SK-N-SH treated with all-trans-retinoic acid at 6 μM for 48 hours (cell line): ENCODE results near the gene KCNT1.

Experiments used
- ATAC-seq: fragments of 200-7000 bp; cut with Tn5 transposase; 3 replicates; pipeline ENCODE4 v1.9.1; 2020; ENCODE audit warnings: mild to moderate bottlenecking, moderate library complexity
- ARNTL ChIP-seq: fragments of 450-650 bp; formaldehyde crosslinking; IDR thresholded peaks from 2 replicates; pipeline ENCODE4 v1.5.0; 2020; ENCODE audit warnings: low read depth, mild to moderate bottlenecking, moderate library complexity, borderline replicate concordance
- BACH2 ChIP-seq: fragments of 250-450 bp; sonication (Bioruptor Pico); IDR thresholded peaks from 2 replicates; pipeline ENCODE4 v1.9.0; 2021; ENCODE audit warnings: mild to moderate bottlenecking, borderline replicate concordance
- CREB5 ChIP-seq: fragments of 250-450 bp; sonication (Bioruptor Pico); IDR thresholded peaks from 2 replicates; pipeline ENCODE4 v1.5.1; 2020; ENCODE audit warnings: low read depth, mild to moderate bottlenecking, moderate library complexity
- CSDC2 ChIP-seq: fragments of 250-450 bp; sonication (Bioruptor Pico); IDR thresholded peaks from 2 replicates; pipeline ENCODE4 v1.5.0; 2020; ENCODE audit warnings: mild to moderate bottlenecking, moderate library complexity
- ESRRG ChIP-seq: fragments of 250-450 bp; sonication (Bioruptor Pico); IDR thresholded peaks from 2 replicates; pipeline ENCODE4 v1.6.1; 2021; ENCODE audit warnings: mild to moderate bottlenecking
- GLIS3 ChIP-seq: fragments of 250-450 bp; sonication (Bioruptor Pico); IDR thresholded peaks from 2 replicates; pipeline ENCODE4 v1.5.0; 2020; ENCODE audit warnings: mild to moderate bottlenecking, moderate library complexity
- OSR1 ChIP-seq: fragments of 250-450 bp; sonication (Bioruptor Pico); IDR thresholded peaks from 2 replicates; pipeline ENCODE4 v1.8.0; 2022; ENCODE audit warnings: moderate library complexity, mild to moderate bottlenecking, inconsistent platforms
- PATZ1 ChIP-seq: fragments of 250-450 bp; sonication (Bioruptor Pico); IDR thresholded peaks from 2 replicates; pipeline ENCODE4 v1.8.0; 2020; ENCODE audit warnings: mild to moderate bottlenecking, moderate library complexity, borderline replicate concordance
- POU6F1 ChIP-seq: fragments of 250-450 bp; sonication (Bioruptor Pico); IDR thresholded peaks from 2 replicates; pipeline ENCODE4 v1.8.0; 2021; ENCODE audit warnings: low read depth, mild to moderate bottlenecking, moderate library complexity, borderline replicate concordance
- PPARA ChIP-seq: fragments of 250-450 bp; sonication (Bioruptor Pico); IDR thresholded peaks from 2 replicates; pipeline ENCODE4 v1.5.0; 2020; ENCODE audit warnings: mild to moderate bottlenecking, borderline replicate concordance
- RARB ChIP-seq: fragments of 250-450 bp; sonication (Bioruptor Pico); IDR thresholded peaks from 2 replicates; pipeline ENCODE4 v1.8.0; 2021; ENCODE audit warnings: mild to moderate bottlenecking, moderate library complexity
- SNAI2 ChIP-seq: fragments of 250-450 bp; sonication (Bioruptor Pico); IDR thresholded peaks from 2 replicates; pipeline ENCODE4 v1.5.0; 2020; ENCODE audit warnings: mild to moderate bottlenecking, moderate library complexity
- TCF4 ChIP-seq: fragments of 250-450 bp; sonication (Bioruptor Pico); IDR thresholded peaks from 2 replicates; pipeline ENCODE4 v1.8.0; 2021; ENCODE audit warnings: mild to moderate bottlenecking, moderate library complexity, borderline replicate concordance
- TOX ChIP-seq: fragments of 250-450 bp; sonication (Bioruptor Pico); IDR thresholded peaks from 2 replicates; pipeline ENCODE4 v1.8.0; 2021; ENCODE audit warnings: mild to moderate bottlenecking, moderate library complexity, borderline replicate concordance
- TSHZ2 ChIP-seq: fragments of 250-450 bp; sonication (Bioruptor Pico); IDR thresholded peaks from 2 replicates; pipeline ENCODE4 v1.5.0; 2020; ENCODE audit warnings: mild to moderate bottlenecking, moderate library complexity
- ZC3H10 ChIP-seq: fragments of 250-450 bp; sonication (Bioruptor Pico); IDR thresholded peaks from 2 replicates; pipeline ENCODE4 v1.5.1; 2021; ENCODE audit warnings: mild to moderate bottlenecking, moderate library complexity
- ZFP3 ChIP-seq: fragments of 250-450 bp; sonication (Bioruptor Pico); IDR thresholded peaks from 2 replicates; pipeline ENCODE4 v1.5.0; 2020; ENCODE audit warnings: mild to moderate bottlenecking, moderate library complexity
- ZFP30 ChIP-seq: fragments of 450-650 bp; formaldehyde crosslinking; IDR thresholded peaks from 2 replicates; pipeline ENCODE4 v1.5.0; 2022; ENCODE audit warnings: mild to moderate bottlenecking, moderate library complexity
- ZNF565 ChIP-seq: fragments of 450-650 bp; formaldehyde crosslinking; conservative IDR thresholded peaks from 2 replicates; pipeline ENCODE4 v1.5.0; 2020; ENCODE audit warnings: low read depth, mild to moderate bottlenecking, moderate library complexity
- ZNF70 ChIP-seq: fragments of 450-650 bp; formaldehyde crosslinking; IDR thresholded peaks from 2 replicates; pipeline ENCODE4 v1.5.0; 2020; ENCODE audit warnings: mild to moderate bottlenecking, moderate library complexity
- ZNF8 ChIP-seq: fragments of 450-650 bp; formaldehyde crosslinking; IDR thresholded peaks from 2 replicates; pipeline ENCODE4 v1.5.0; 2020; ENCODE audit warnings: mild to moderate bottlenecking, moderate library complexity

The KCNT1 gene

GRCh38 chr9:135698236-135698635 lies 3.7 kb upstream of the KCNT1 start:
- no peak for TF ChIP-seq ARNTL (CRISPR knock-in tag)
- no peak for TF ChIP-seq TSHZ2 (CRISPR knock-in tag)
- TF ChIP-seq PPARA (CRISPR knock-in tag): no peak
- TF ChIP-seq PATZ1 (CRISPR knock-in tag): no peak
- TF ChIP-seq CSDC2 (CRISPR knock-in tag): no peak
- no peak for TF ChIP-seq GLIS3 (CRISPR knock-in tag)
- TF ChIP-seq BACH2: no peak
- ATAC-seq: no peak

GRCh38 chr9:135698767-135699166 lies 3.2 kb upstream of the KCNT1 start:
- TF ChIP-seq ESRRG (CRISPR knock-in tag) (no peak), PATZ1 (CRISPR knock-in tag) (no peak), ZNF565 (CRISPR knock-in tag) (no peak), TOX (no peak), CREB5 (no peak), RARB (CRISPR knock-in tag) (no peak), TSHZ2 (CRISPR knock-in tag) (no peak), ZC3H10 (CRISPR knock-in tag) (no peak), ZNF8 (CRISPR knock-in tag) (no peak), BACH2 (no peak), TCF4 (CRISPR knock-in tag) (no peak), OSR1 (no peak), PPARA (CRISPR knock-in tag) (no peak), ZNF70 (CRISPR knock-in tag) (no peak), GLIS3 (CRISPR knock-in tag) (no peak), ZFP3 (CRISPR knock-in tag) (no peak), SNAI2 (CRISPR knock-in tag) (no peak), ZFP30 (CRISPR knock-in tag) (no peak)
- no peak for ATAC-seq

- TF ChIP-seq PATZ1 (CRISPR knock-in tag) (no peak), ESRRG (CRISPR knock-in tag) (no peak), RARB (CRISPR knock-in tag) (no peak), SNAI2 (CRISPR knock-in tag) (no peak), POU6F1 (CRISPR knock-in tag) (no peak)
- TF ChIP-seq, all 23 proteins: peak for 0
- no peak for ATAC-seq
Observed at GRCh38 chr9:135699440-135699839, 2.5 kb upstream of the KCNT1 start, which contains the start of gene SOHLH1. Gene SOHLH1 (minus strand): TSS chr9:135699481. CDS start chr9:135699467, 14 bp downstream.
